DOHH2 (cell line): ENCODE results near the gene MACROD1.
"Not testable (repeated sequence)": the region's sequence is repeated elsewhere in the genome, so short reads cannot be mapped to it uniquely, and the experiment has no call there.

Source experiments
- EZH2phosphoT487 ChIP-seq: fragments of 200-600 bp; sonication (generic); IDR thresholded peaks from 2 replicates; pipeline ENCODE4 v1.6.1; 2017; ENCODE audit warnings: borderline replicate concordance, mild to moderate bottlenecking, antibody characterized with exemption, low read length, moderate library complexity, mixed read lengths
- TF ChIP-seq, protein P1 (sequence below): fragments of 200-600 bp; sonication (generic); IDR thresholded peaks from one replicate; pipeline ENCODE4 v1.5.1; 2014; ENCODE audit warnings: antibody characterized with exemption, mild to moderate bottlenecking, low read depth, low read length; ENCODE audit not compliant: poor library complexity, severe bottlenecking

DNA sequence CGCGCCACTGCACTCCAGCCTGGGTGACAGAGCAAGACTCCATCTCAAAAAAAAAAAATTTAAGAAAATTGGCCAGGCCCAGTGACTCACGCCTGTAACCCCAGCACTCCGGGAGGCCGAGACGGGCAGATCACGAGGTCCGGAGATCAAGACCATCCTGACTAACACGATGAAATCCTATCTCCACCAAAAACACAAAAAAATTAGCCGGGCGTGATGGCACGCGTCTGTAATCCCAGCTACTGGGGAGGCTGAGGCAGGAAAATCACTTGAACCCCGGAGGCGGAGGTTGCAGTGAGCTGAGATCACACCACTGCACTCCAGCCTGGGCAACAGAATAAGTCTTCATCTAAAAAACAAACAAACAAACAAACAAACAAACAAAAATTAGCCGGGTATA lies 3.1 kb downstream of the MACROD1 start:
- TF ChIP-seq, protein P1, sequence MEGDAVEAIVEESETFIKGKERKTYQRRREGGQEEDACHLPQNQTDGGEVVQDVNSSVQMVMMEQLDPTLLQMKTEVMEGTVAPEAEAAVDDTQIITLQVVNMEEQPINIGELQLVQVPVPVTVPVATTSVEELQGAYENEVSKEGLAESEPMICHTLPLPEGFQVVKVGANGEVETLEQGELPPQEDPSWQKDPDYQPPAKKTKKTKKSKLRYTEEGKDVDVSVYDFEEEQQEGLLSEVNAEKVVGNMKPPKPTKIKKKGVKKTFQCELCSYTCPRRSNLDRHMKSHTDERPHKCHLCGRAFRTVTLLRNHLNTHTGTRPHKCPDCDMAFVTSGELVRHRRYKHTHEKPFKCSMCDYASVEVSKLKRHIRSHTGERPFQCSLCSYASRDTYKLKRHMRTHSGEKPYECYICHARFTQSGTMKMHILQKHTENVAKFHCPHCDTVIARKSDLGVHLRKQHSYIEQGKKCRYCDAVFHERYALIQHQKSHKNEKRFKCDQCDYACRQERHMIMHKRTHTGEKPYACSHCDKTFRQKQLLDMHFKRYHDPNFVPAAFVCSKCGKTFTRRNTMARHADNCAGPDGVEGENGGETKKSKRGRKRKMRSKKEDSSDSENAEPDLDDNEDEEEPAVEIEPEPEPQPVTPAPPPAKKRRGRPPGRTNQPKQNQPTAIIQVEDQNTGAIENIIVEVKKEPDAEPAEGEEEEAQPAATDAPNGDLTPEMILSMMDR = not testable (repeated sequence)
- TF ChIP-seq EZH2phosphoT487 = not testable (repeated sequence)
